Loucy (cell line): ENCODE measurements around the gene RNASE7.

Source experiments
- H2AFZ ChIP-seq: fragments of 200-600 bp; sonication (generic); 2 replicates; pipeline ENCODE4 v1.6.0; 2016; ENCODE audit warnings: antibody characterized with exemption, mild to moderate bottlenecking, low read length, moderate library complexity
- H3F3A ChIP-seq: fragments of 200-600 bp; 2 replicates; pipeline ENCODE4 v1.6.0; 2016; ENCODE audit warnings: antibody characterized with exemption, low read depth, mild to moderate bottlenecking
- H3K27me3 ChIP-seq: fragments of 200-600 bp; sonication (generic); 2 replicates; pipeline ENCODE4 v1.6.1; 2014; ENCODE audit warnings: low read length, mild to moderate bottlenecking; ENCODE audit not compliant: insufficient read depth, poor library complexity, severe bottlenecking
- H3K36me3 ChIP-seq: fragments of 200-600 bp; sonication (generic); 2 replicates; pipeline ENCODE4 v1.6.1; 2016; ENCODE audit warnings: low read length; ENCODE audit not compliant: insufficient read depth
- H3K4me1 ChIP-seq: fragments of 200-600 bp; sonication (generic); 2 replicates; pipeline ENCODE4 v1.5.1; 2014; ENCODE audit warnings: low read length, mild to moderate bottlenecking; ENCODE audit not compliant: insufficient read depth, poor library complexity, severe bottlenecking
- H3K4me2 ChIP-seq: fragments of 200-600 bp; sonication (generic); 2 replicates; pipeline ENCODE4 v1.6.0; 2014; ENCODE audit warnings: antibody characterized with exemption, low read length, low read depth, mild to moderate bottlenecking; ENCODE audit not compliant: poor library complexity, severe bottlenecking
- H3K4me3 ChIP-seq: fragments of 200-600 bp; sonication (generic); 2 replicates; pipeline ENCODE4 v1.5.1; 2014; ENCODE audit warnings: low read length, mild to moderate bottlenecking, mixed read lengths; ENCODE audit not compliant: poor library complexity, severe bottlenecking
- H3K79me2 ChIP-seq: fragments of 200-600 bp; sonication (generic); 2 replicates; pipeline ENCODE4 v1.6.1; 2014; ENCODE audit warnings: low read length; ENCODE audit not compliant: insufficient read depth
- H3K9ac ChIP-seq: fragments of 200-600 bp; sonication (generic); 2 replicates; pipeline ENCODE4 v1.6.0; 2014; ENCODE audit warnings: mild to moderate bottlenecking, low read depth, low read length, moderate library complexity; ENCODE audit not compliant: poor library complexity, severe bottlenecking
- H3K9me2 ChIP-seq: fragments of 200-600 bp; sonication (generic); replicated peaks from 2 replicates; pipeline ENCODE4 v1.6.1; 2016; ENCODE audit warnings: low read depth, low read length, mixed read lengths
- H3K9me3 ChIP-seq: fragments of 200-600 bp; sonication (generic); 2 replicates; pipeline ENCODE4 v1.6.1; 2014; ENCODE audit warnings: mild to moderate bottlenecking, antibody characterized with exemption, low read length, low read depth; ENCODE audit not compliant: insufficient read depth
- H4K20me1 ChIP-seq: fragments of 200-600 bp; sonication (generic); 2 replicates; pipeline ENCODE4 v1.6.0; 2014; ENCODE audit warnings: antibody characterized with exemption, low read length, mild to moderate bottlenecking; ENCODE audit not compliant: insufficient read depth, poor library complexity, severe bottlenecking
- EZH2phosphoT487 ChIP-seq: fragments of 200-600 bp; IDR thresholded peaks from 2 replicates; pipeline ENCODE4 v1.6.1; 2018; ENCODE audit warnings: antibody characterized with exemption, mild to moderate bottlenecking, moderate library complexity, borderline replicate concordance
- TF ChIP-seq, protein P1 (sequence below): fragments of 200-600 bp; sonication (generic); conservative IDR thresholded peaks from 2 replicates; pipeline ENCODE4 v1.5.1; 2014; ENCODE audit warnings: mild to moderate bottlenecking, antibody characterized with exemption, low read length

RNASE7 gene

DNA sequence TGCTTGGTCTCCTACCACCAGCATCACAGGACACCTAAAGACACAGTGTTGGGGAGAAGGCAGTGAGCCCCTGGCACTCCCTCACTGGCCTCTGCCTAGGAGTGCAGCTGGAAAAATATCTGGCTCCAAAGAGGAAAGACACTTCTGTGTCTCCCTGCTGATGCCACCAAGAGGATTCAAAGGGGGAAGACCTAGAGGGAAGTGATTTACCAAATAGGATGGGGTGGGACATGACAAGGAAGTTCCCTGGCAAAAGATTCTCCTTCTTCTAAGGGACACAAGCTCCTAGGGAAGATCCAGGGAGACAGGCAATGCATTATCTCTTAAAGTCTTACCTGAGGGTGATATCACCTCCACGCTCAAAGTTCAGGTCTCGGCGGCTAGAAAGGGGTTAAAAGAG lies 23.4 kb upstream of the RNASE7 start:
- H2AFZ ChIP-seq, result no peak overlapping the region
- H4K20me1 ChIP-seq, result no peaks in the 10 kb centered on the region
- no peaks in the 10 kb centered on the region for H3K27me3 ChIP-seq
- H3K9me2 ChIP-seq, result no peaks in the 10 kb centered on the region
- peaks cover 3% of the 10 kb centered on the region for H3K4me1 ChIP-seq
- no peak overlapping the region for H3K9ac ChIP-seq
- H3K36me3 ChIP-seq, result no peaks in the 10 kb centered on the region
- no peaks in the 10 kb centered on the region for H3K9me3 ChIP-seq
- H3F3A ChIP-seq, result no peaks in the 10 kb centered on the region
- H3K4me2 ChIP-seq, result no peak overlapping the region
- no peak overlapping the region for H3K4me3 ChIP-seq
- no peaks in the 10 kb centered on the region for H3K79me2 ChIP-seq
- no peak for TF ChIP-seq EZH2phosphoT487
- TF ChIP-seq, protein P1, sequence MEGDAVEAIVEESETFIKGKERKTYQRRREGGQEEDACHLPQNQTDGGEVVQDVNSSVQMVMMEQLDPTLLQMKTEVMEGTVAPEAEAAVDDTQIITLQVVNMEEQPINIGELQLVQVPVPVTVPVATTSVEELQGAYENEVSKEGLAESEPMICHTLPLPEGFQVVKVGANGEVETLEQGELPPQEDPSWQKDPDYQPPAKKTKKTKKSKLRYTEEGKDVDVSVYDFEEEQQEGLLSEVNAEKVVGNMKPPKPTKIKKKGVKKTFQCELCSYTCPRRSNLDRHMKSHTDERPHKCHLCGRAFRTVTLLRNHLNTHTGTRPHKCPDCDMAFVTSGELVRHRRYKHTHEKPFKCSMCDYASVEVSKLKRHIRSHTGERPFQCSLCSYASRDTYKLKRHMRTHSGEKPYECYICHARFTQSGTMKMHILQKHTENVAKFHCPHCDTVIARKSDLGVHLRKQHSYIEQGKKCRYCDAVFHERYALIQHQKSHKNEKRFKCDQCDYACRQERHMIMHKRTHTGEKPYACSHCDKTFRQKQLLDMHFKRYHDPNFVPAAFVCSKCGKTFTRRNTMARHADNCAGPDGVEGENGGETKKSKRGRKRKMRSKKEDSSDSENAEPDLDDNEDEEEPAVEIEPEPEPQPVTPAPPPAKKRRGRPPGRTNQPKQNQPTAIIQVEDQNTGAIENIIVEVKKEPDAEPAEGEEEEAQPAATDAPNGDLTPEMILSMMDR, result no peak

DNA sequence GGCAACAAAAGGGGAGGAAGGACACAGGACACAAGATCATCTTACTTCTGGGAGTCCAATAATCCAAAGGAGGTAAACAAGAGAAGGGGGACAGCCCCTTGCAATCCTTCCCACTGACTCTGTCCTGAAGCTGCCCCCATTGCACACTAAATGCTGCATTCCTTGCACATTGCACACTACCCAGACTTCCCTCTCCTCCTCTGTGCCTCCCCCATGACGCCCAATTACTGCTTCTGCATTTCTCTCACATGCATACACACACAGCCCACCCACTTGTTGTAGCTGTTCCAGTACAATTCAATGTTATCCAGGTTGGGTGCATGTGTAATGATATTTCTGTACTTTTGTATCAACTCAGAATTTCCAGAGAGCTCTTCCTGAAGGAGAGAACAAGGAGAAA lies 22.8 kb upstream of the RNASE7 start:
- Histone ChIP-seq H3K4me3 (no peak overlapping the region), H4K20me1 (no peaks in the 10 kb centered on the region), H3K9ac (no peak overlapping the region), H3F3A (no peaks in the 10 kb centered on the region), H3K4me2 (no peak overlapping the region), H3K9me3 (no peaks in the 10 kb centered on the region), H3K27me3 (no peaks in the 10 kb centered on the region), H3K79me2 (0 out of 2 replicates have a peak, but pooled peaks cover 3% of the 10 kb centered on the region), H3K4me1 (peaks cover 8% of the 10 kb centered on the region), H2AFZ (no peak overlapping the region), H3K9me2 (no peaks in the 10 kb centered on the region), H3K36me3 (no peaks in the 10 kb centered on the region)
- no peak for TF ChIP-seq EZH2phosphoT487
- TF ChIP-seq, protein P1, result no peak

DNA sequence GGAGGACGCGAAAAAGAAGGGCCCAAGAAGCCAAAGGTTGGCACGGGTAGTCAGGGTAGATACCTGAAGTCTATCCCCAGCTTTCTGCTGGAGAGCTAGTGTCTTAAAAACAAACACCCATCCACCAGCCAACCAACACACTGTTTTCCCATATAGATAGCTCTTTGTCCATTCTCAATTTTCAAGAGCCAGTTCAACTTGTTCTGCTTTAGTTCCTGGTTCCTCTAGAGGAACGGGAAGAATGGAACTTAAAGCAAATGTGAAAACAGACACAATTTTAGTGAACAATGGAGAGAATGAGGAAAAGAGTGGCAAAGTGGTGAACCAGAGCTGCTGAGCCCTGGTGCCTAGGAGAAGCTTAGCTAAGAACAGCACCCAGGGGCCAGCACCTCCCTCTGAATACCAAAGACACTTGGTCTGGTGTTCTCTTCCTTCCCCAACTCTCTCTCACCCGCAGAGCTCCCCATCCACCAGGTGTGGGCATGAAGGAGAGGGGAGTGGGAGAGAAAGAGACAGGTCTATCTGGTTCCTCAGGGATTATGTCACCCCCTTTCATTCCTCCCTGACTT lies 21.1 kb upstream of the RNASE7 start:
- no peaks in the 10 kb centered on the region for H3K9me2 ChIP-seq
- H3K27me3 ChIP-seq, result no peaks in the 10 kb centered on the region

More for the DNA sequence above, 21.1 kb upstream of the RNASE7 start:
- Histone ChIP-seq H4K20me1 (no peaks in the 10 kb centered on the region), H3K4me1 (peaks cover 11% of the 10 kb centered on the region), H3K79me2 (0 out of 2 replicates have a peak, but pooled peaks cover 5% of the 10 kb centered on the region), H3K9ac (no peak overlapping the region), H3K9me3 (no peaks in the 10 kb centered on the region), H2AFZ (no peak overlapping the region), H3K36me3 (no peaks in the 10 kb centered on the region), H3K4me2 (no peak overlapping the region), H3F3A (no peaks in the 10 kb centered on the region), H3K4me3 (no peak overlapping the region)
- TF ChIP-seq EZH2phosphoT487, result no peak
- TF ChIP-seq, protein P1, result no peak
